GM18870 (cell line): ENCODE data around the gene SIAE.

Experiments used
- ATAC-seq: cut with Tn5 transposase; IDR thresholded peaks from one replicate; pipeline ENCODE4 v1.9.1; 2021; ENCODE audit warnings: moderate library complexity; ENCODE audit not compliant: unreplicated experiment

Gene SIAE

GRCh38 chr11:124583781-124584180 is 89.8 kb downstream of the SIAE start:
- ATAC-seq: no peak
